GM19467 (cell line): ENCODE measurements around the gene RBBP8NL.

Experiments
- ATAC-seq: cut with Tn5 transposase; IDR thresholded peaks from one replicate; pipeline ENCODE4 v1.9.1; 2021; ENCODE audit warnings: mild to moderate bottlenecking, moderate library complexity; ENCODE audit not compliant: unreplicated experiment

RBBP8NL gene

DNA sequence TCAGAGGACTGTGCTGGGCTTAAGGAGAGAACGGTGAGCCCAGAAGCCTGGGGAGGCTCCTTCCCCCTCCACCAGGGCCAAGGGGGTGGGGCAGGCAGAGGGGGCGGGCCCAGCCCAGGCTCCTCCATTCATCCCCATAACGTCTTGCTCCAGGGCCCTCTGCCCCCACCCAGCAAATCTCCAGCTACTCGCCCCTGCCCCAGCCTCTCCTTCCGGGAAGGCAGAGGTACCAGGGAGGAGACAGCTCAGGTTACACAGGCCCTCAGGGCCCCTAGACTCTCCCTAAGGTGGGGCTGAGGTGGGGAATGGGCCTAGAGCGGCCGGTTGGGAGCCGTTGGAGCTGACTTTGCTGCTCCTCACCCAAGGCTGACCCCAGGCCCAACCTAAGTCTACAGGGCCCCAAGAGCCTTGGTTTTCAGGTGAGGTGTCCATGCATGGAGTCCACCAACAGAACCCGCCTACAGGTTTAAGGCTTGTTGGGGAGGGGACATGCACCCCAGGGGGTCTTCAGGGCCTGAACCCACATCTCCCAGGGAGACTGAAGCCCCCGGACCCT is 61.4 kb downstream of the RBBP8NL start:
- no peak for ATAC-seq

DNA sequence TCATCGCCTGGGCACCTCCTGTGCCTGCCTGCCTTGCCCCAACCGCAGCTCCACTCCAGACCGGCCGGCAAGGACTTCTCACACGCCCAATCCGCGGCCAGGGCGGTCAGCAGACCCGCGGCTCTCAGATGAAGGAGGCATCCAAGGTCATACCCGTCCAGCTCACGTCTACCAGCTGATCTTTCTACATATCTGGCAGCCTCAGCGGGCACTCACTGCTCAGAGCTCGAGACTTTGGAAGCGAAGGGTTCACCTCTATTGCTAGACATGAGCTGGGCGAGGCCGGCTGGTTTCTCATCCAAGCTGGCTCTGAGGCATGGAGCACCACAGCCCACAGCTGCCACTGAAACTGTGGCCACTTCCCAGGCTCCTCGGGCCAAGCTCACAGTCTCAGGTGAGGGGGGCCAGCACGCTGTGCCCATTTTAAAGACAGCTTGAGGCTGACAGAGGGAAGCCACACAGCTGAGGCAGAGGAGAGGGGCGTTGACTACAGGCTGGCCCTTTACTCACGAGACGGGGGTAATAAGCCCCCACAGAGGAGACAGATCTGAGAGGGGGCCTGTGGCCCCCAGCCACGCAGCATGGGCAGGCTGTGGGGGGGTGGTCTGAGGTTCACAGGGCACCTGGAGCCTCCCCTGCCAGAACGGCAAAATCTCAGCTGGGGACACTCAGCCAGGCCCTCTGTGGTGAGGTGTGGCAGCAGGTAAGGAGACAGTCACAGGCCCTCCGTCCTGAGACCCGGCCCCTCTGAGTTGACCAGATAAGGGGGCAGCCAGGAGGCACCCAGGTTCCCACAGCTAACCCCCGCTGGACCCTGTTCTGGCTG is 62.2 kb downstream of the RBBP8NL start:
- no peak for ATAC-seq

DNA sequence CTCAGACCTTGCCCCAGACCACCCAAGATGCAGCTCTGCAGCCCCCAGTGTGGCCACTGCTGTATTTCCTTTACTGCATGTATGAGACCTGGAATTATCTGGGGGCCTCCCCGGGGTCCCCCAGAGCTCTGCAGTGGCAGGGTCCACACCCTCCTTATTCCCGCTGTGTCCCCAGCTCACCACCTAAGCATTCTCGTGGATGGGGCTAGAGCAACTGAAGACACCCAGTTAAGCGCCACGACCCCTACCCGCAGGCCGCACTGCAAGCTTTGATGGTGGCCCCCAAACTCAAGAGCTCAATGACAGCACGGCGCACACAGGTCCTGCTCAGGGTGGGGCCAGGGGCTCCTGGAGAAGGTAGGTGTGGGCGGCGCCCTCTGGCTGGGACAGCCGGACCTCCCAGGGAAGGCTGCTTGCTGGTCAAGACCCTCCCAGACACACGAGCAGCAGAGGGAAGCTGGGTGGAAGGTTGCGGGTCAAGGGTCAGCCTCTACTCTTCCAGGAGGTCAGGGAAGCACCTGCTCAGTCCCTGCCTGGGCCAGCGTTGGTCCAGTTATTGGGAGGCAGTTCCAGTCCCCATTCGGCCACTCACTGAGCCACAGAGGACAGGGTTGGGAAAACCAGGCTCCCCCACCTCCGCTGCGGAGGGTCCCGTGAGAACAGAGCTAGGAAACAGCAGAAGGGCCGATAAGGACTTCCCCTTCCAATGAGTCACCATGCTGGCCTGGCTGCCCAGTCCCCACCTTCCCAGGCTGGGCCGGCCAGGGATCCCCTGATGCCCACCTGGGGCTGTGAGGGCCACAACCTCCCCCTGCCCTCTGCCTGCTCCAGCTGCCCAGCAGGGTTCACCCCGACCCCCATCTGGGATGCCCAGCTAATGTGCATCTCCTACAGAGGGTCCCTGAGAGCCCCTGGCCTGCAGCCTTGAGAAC is 63.2 kb downstream of the RBBP8NL start:
- ATAC-seq, result no peak

DNA sequence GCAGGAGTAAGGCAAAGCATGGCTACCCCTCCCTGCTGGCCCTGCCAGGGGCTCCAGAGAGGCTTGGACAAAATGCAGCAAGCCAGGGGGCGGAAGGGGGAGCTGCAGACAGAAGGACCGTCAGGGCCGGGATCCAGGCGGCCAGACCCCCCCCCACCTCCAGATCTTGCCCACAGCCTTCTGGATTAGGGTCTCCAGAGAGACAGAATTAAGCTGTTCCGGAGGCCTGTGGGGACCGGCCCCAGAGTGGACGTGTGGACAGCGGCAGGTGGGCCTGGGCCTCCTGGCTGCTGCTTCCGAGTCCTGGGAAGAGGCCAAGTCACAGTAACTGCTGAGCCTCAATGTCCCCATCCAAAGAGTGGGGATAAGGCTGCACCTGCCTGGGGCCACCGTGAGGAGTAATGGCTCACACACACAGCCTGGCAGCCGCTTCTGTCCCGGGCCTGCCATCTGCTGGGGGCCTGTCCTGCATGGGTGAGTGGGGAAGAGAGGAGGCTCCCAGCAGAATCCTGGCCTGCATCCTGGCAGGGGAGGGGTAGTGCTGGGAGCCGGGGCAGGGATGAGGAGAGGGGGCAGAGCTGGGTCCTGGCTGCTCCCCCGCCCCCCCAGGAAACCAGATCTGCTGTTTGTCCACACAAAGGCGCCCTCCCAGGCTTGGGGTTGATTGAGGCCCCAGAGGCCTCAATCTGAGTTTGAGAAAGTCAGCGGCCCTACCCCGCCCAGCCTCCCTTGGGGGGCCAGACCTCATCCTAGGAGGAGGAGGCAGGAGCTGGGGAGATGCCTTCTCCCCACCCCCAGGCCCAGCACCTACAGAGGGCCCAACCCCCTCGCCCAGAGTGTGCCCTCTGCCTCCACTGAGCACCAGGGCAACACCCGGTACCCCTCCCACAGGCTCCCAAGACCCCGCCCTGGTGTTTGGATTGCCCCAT is 64.1 kb downstream of the RBBP8NL start:
- no peak for ATAC-seq

GRCh38 chr20:62362590-62362940 is 64.8 kb downstream of the RBBP8NL start:
- ATAC-seq, result no peak

DNA sequence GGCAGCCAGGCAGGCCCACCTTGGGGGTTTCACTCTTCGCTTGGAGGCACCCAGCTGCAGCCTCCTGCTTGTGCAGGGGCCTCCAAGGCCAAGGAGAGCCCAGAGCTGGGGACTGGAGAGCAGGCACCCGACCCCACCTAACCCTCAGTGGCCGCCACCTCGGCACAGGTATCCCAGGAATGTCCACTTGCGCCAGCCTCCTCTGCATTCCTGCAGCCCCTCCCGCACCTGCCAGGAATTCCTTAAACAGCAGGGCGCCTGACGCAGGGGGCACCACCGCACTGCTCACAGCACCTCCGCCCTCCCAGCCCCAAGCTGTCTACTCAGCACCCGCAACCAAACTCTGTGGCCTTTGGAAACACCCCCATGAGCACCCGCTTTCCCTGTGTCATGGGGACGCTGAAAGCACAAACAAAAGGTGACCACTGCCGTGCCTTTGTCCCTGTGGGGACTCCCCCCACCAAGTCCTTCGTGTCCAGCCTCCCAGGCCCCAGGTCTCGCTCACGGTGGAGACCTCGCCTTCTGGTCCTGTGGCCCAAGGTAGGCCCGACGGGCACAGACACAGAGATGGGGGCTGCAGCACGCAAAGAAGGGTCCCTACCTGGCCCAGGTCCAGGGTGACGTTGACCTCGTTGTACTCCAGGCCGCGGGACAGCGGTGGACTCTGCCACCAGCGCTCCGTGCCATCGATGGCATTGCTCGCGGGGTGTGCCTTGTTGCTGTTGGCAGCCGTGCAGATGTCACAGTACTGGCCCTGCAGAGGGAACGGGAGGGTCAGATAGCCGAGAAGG is 65.3 kb downstream of the RBBP8NL start:
- ATAC-seq, result no peak

DNA sequence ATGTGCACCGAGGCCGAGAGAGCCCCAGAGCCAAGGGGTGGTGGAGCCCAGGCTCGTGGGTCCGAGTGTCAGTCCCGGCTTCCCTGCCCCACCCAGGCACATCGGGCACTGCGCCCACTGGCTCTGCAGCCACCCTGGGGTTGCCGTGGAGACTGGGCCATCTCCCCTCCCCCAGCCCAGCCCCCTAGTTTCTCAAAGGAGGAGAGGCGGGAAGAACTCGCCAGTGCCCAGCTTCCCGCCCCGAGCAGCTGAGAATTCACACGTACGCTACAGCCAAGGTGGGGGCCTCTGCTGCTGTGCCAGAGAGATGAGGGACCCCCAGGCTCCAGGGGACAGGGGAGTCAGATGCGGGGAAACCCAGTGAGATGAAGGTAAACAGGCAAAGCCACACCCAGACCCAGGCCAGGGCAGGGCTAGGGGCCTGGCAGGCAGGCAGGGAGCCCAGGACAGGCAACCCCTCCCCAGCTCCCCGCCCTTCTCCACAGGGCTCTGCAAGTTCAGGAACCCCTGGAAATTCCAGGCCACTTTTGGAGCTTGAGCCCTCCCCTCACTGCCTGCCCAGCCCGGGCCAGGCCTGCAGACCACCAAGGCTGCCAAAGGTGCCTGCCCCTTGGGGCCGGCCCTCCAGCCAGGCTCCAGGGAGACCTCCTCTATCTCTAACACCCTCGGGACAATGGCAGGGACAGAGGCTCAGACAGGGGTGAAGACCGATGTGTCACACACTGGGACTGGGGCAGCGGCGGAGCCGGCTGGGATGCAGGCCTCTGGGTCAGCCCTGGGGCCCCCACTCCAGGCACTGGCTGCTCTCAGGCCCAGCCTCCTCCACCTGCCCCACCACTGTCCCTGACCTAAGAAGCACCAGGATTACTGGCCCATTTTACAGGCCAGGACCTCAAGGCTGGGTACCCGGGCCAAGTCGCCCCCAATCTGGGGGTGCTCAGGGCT is 66.2 kb downstream of the RBBP8NL start:
- ATAC-seq, result no peak
